HL-60 (cell line): ENCODE results near the gene NINJ1.

Experiments used
- DNase-seq, 2 experiments: peaks; one replicate each; pipeline ENCODE4 v3.0.0-alpha.2; 2010 to 2020; ENCODE audit warnings: low read depth in 1 of 2, low spot score in 1 of 2
- H3K27ac ChIP-seq: fragments of 250-450 bp; sonication (Bioruptor Pico); replicated peaks from 2 replicates; pipeline ENCODE4 v1.5.1; 2020; ENCODE audit warnings: mild to moderate bottlenecking, moderate library complexity
- H3K27me3 ChIP-seq: fragments of 250-450 bp; sonication (Bioruptor Pico); 2 replicates; pipeline ENCODE4 v1.5.1; 2021; ENCODE audit warnings: mild to moderate bottlenecking, moderate library complexity; ENCODE audit not compliant: insufficient read depth, poor library complexity, severe bottlenecking
- H3K4me3 ChIP-seq: replicated peaks from 2 replicates; pipeline ENCODE4 v1.5.1; 2011; ENCODE audit warnings: mild to moderate bottlenecking, control low read depth, low read length; ENCODE audit not compliant: insufficient read depth
- CTCF ChIP-seq: IDR thresholded peaks from one replicate; pipeline ENCODE4 v1.5.1; 2011; ENCODE audit warnings: low read length, control low read depth, inconsistent platforms; ENCODE audit not compliant: insufficient read depth
- GABPA ChIP-seq: IDR thresholded peaks from 2 replicates; pipeline ENCODE4 v1.6.1; 2012; ENCODE audit warnings: low read depth
- POLR2AphosphoS5 ChIP-seq: IDR thresholded peaks from 2 replicates; pipeline ENCODE4 v1.6.1; 2012; ENCODE audit warnings: low read depth
- REST ChIP-seq: IDR thresholded peaks from 2 replicates; pipeline ENCODE4 v1.6.1; 2012; ENCODE audit warnings: low read depth; ENCODE audit not compliant: insufficient replicate concordance
- SPI1 ChIP-seq: IDR thresholded peaks from 2 replicates; pipeline ENCODE4 v1.6.1; 2012; ENCODE audit warnings: low read depth, mild to moderate bottlenecking, borderline replicate concordance

NINJ1 gene

DNA sequence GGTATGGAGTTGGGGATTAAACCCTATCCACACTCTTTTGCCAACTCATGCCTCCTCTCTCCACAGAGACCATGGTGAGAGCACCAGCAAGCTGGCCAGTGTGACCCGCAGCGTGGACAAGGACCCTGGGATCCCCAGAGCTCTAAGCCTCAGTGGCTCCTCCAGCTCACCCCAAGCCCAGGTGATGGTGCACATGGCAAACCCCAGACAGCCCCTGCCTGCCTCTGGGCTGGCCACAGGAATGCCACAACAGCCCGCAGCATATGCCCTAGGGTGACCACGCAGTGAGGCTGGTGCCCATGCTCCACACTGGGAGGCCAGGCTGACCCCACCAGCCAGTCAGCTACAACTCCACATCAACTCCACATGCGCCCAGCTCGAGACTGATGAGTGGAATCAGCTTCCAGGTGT lies 49.6 kb downstream of the NINJ1 start:
- no peak for DNase-seq
- no peak overlapping the region for H3K4me3 ChIP-seq
- H3K27ac ChIP-seq, result no peak overlapping the region
- TF ChIP-seq REST (no peak), GABPA (no peak), CTCF (no peak), SPI1 (no peak), POLR2AphosphoS5 (no peak)
- no peaks in the 10 kb centered on the region for H3K27me3 ChIP-seq

DNA sequence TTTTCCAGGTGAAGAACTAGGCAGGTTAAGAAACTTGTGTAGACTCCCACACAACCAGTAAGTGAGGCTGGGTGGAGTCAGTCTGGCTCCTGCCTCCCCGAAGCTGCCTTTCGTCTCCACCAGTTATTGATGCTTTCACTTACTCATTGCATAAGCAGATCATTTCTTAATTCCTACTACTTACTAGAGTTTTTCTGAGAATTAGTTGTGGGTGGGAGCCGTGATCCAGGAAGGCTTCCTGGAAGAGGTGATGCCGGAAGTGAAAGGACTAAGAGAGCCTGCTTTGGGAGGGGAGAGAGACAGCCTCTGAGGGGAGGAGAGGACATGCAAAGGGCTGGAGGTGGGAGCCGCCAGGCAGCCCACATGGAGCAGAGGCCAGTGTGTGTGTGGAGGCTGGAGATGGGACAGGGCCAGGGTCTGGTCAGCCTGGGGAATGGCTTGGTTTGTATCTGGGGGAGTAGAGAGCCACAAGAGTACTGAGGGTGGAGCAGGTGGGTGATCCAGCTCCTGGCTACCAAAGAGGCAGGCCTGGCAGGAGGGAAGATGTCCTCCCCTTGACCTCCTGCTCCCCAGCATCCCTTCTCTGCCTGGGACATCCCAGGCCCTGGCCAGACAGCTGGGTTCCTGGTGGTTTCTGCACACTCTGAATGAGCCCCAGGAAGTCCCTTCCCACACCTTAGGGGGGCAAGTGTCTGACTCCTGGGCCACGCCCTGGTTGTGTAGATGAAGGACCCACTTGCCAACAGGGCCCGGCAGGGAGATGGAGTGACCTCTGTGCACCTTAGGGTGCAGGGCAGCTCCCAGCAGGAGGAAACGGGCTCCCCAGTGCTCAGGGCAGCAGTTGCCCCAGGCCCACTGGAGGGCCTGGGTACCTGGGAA lies 50.2 kb downstream of the NINJ1 start:
- no peak for DNase-seq
- TF ChIP-seq POLR2AphosphoS5 (no peak), CTCF (no peak), SPI1 (no peak), GABPA (no peak), REST (no peak)
- H3K4me3 ChIP-seq, result no peak overlapping the region
- H3K27ac ChIP-seq, result no peak overlapping the region
- H3K27me3 ChIP-seq, result no peaks in the 10 kb centered on the region

- TF ChIP-seq GABPA, result no peak
- no peak overlapping the region for H3K27ac ChIP-seq
- H3K4me3 ChIP-seq, result no peak overlapping the region
- DNase-seq, result no peak
- H3K27me3 ChIP-seq, result no peaks in the 10 kb centered on the region
These were observed 51.1 kb downstream of the NINJ1 start for GRCh38 chr9:93082841-93083411.

- Histone ChIP-seq H3K27me3 (no peaks in the 10 kb centered on the region), H3K27ac (no peak overlapping the region), H3K4me3 (no peak overlapping the region)
- TF ChIP-seq GABPA (no peak), POLR2AphosphoS5 (no peak), CTCF (no peak), SPI1 (no peak), REST (no peak)
- DNase-seq, result no peak
These were observed 52.1 kb downstream of the NINJ1 start for GRCh38 chr9:93081931-93082330.
